AG10803 (cell line): ENCODE data around the gene FRMD1.
A peak's percentile ranks its signal among the peaks of the same experiment; 100 is the strongest.

Experiments used
- DNase-seq: peaks from one replicate; pipeline ENCODE4 v3.0.0; 2010; ENCODE audit warnings: low read depth
- H3K4me3 ChIP-seq: 2 replicates; pipeline ENCODE4 v1.5.1; 2011; ENCODE audit warnings: mild to moderate bottlenecking, low read length, control low read depth
- TF ChIP-seq, protein P1 (sequence below): conservative IDR thresholded peaks from 2 replicates; pipeline ENCODE4 v1.5.1; 2011; ENCODE audit warnings: mild to moderate bottlenecking, low read length, control low read depth, inconsistent platforms

Gene FRMD1

DNA sequence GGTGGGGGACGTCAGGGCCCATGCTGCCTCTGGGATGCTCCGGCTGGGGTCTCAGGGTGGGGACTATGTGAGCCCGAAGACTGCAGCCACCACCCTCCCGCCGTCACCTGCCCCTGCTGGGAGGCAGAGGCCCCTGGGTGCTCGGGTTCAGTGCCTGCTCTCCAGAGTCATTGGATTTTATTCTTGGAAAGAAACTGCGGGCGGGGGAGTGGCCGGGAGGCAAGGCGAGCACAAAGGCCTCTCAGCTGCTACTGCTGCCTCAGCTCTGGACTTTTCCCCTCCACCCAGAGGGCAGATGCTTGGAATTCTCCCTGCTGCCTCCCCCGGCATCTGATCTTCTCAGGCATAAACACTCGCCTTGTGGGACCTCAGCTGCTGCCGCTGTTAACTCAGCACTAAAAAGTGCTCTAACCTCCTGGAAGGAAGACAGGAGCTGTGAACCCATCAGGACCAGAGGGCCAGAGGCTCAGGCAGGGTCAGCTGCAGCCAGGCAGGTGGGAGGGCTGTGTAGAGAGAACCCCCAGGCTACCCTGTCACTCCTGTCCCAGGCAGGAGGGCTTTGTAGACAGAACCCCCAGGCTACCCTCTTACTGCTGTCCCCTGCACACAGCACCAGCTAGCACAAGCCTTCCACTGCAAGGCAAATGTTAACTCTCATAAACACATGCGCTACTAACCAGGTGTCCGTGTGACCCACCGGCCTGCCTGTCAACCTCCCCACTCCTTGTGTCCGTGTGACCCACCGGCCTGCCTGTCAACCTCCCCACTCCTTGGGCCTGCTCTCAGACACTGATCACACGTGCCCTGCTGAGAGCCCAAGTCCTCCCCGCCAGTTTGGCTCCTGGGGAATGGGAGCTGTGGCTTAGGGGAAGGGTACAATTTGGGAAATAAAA, 9.4 kb upstream of the FRMD1 start:
- no peak overlapping the region for H3K4me3 ChIP-seq
- DNase-seq, result peak; percentile 28
- TF ChIP-seq, protein P1, sequence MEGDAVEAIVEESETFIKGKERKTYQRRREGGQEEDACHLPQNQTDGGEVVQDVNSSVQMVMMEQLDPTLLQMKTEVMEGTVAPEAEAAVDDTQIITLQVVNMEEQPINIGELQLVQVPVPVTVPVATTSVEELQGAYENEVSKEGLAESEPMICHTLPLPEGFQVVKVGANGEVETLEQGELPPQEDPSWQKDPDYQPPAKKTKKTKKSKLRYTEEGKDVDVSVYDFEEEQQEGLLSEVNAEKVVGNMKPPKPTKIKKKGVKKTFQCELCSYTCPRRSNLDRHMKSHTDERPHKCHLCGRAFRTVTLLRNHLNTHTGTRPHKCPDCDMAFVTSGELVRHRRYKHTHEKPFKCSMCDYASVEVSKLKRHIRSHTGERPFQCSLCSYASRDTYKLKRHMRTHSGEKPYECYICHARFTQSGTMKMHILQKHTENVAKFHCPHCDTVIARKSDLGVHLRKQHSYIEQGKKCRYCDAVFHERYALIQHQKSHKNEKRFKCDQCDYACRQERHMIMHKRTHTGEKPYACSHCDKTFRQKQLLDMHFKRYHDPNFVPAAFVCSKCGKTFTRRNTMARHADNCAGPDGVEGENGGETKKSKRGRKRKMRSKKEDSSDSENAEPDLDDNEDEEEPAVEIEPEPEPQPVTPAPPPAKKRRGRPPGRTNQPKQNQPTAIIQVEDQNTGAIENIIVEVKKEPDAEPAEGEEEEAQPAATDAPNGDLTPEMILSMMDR, result no peak

DNA sequence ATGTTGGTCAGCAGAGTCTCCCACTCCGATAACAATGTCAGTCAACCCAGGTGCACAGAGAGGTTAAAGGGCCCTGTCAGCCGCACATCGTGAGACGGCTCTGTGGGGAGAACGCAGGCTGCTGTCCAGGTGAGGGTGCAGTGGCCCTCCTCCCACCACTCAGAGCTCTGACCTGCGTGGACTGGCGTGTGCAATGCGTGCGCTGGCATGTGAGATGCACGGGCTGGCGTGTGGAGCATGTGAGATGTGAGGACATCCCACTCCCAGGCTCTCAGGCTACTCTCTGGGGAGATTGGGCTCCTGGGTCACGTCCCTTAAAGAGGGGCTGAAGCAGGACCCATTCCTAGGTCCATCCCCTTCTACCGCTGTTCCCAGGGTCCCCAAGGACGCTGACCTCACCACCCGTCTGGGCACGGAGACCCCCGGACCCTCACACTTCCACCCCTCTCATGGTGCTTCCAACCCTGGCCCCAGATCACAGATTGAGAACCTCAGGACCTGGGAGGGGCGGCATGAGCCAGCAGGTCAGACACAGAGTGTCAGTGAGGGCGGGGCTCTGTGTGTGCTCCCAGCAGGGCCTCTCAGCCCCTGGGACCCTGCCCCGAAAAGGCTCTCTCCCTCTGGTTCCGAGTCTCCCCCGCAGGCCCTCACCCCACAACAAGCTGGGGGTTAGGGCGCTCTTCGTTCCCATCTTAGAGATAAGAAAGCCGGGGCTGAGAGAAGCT, 8.6 kb upstream of the FRMD1 start:
- TF ChIP-seq, protein P1, result no peak
- DNase-seq, result no peak
- no peak overlapping the region for H3K4me3 ChIP-seq

DNA sequence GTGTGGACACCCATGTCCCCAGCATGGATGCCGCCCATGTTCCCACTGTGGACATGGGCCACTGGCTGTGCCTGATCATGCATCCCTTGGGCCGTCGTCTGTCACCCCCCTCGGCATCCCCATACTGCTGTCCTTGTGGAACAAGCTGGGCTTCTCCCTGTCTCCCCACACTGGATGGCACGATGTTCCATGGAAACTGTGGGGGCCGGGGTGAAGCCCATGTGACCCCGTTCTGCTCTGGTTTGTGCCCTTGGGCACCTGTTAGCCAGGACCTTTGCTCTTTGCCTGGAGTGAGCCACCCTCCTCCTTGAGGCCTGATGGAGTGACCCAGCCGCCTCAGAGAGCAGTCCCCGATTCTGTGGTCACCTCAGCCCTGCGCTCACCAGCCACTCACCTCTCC, 7.6 kb upstream of the FRMD1 start:
- DNase-seq, result no peak
- TF ChIP-seq, protein P1, result no peak
- no peak overlapping the region for H3K4me3 ChIP-seq

DNA sequence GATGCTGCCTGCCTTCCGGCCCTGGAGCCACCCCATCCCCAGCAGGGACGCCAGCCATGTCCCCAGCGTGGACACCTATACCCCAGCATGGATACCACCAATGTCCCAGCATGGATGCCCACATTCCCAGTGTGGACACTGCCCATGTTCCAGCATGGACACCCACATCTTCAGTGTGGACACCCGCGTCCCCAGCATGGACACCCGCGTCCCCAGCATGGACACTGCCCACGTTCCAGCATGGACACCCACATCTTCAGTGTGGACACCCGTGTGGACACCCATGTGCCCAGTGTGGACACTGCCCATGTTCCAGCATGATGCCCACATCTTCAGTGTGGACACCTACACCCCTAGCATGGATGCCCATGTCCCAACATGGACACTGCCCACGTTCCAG, 7.1 kb upstream of the FRMD1 start:
- H3K4me3 ChIP-seq, result no peak overlapping the region
- DNase-seq, result no peak
- TF ChIP-seq, protein P1, result no peak

DNA sequence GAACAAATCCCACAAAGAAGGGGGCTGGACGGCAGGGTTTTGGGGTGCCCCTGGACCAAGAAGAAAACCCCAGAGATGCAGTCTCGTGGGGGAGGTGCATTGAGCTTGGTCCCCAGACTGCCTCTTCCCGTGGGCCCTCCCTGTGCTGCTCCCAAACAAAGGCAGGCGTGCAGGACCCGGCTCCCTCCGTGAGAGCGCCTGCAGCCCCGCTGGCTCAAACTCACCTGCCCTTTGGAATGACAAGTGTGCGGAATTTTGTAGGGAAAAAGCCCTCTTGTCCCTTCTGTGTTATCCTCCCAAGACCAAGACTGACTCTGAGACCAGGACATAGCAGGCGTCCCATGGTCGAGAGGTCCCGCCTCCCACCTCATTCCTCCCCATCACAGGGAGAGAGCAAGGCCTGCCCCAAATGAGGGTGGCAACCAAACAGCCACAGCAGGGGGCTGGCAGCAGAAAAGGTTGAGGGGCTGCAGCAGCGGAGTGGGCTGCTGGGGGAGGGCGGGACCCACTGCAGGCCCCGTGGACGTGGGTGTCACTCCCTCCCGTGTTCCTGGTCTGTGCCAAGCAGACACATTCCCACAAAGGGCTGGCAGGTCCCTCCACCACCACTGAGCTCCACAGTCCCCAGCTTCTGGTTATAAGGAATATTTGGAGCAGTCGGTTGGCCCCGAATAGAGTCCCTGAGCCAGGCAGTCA, 5.6 kb upstream of the FRMD1 start:
- no peak overlapping the region for H3K4me3 ChIP-seq
- DNase-seq, result no peak
- TF ChIP-seq, protein P1, result no peak

DNA sequence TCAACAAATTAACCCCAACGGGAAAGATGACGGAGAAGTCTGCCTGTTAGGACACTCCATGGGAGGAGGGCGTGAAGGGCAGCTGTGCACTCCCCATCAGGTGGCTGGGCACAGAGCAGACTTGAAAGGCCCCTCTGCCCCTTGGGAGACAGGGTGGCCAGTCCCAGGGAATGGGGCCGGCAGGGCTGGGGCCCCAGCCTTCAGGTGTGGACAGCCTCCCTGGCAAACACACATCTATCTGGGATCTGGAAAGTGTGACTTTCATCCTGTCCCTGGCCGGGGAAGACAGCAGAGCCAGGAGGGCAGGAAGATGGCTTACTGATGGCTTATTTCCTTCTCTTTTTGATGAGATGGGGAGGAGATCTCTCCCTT, 4.5 kb upstream of the FRMD1 start:
- no peak for DNase-seq
- TF ChIP-seq, protein P1, result no peak
- H3K4me3 ChIP-seq, result no peak overlapping the region
